GM18505 (cell line): ENCODE measurements around the gene GRAMD2B.
"Not testable (repeated sequence)": the region's sequence is repeated elsewhere in the genome, so short reads cannot be mapped to it uniquely, and the experiment has no call there.

Experiments used
- ATAC-seq: cut with Tn5 transposase; IDR thresholded peaks from one replicate; pipeline ENCODE4 v1.9.1; 2021; ENCODE audit not compliant: unreplicated experiment
- POLR2A ChIP-seq: IDR thresholded peaks from 4 replicates; pipeline ENCODE4 v1.6.1; 2011; ENCODE audit warnings: borderline replicate concordance; ENCODE audit not compliant: insufficient read depth, insufficient read length; ENCODE audit errors: extremely low read depth

The GRAMD2B gene

GRCh38 chr5:126395198-126395597 lies 28.0 kb upstream of the GRAMD2B start:
- no peak for TF ChIP-seq POLR2A
- ATAC-seq, result no peak

- ATAC-seq, result no peak
- no peak for TF ChIP-seq POLR2A
Observed at GRCh38 chr5:126395605-126396004, 27.6 kb upstream of the GRAMD2B start.

GRCh38 chr5:126396721-126397120 lies 26.5 kb upstream of the GRAMD2B start:
- ATAC-seq, result not testable (repeated sequence)

- TF ChIP-seq POLR2A, result no peak
- ATAC-seq, result no peak
Observed at GRCh38 chr5:126398791-126399190, 24.4 kb upstream of the GRAMD2B start.

- no peak for TF ChIP-seq POLR2A
- ATAC-seq, result no peak
Observed at GRCh38 chr5:126400621-126401251, 22.5 kb upstream of the GRAMD2B start.

GRCh38 chr5:126402621-126403555 lies 20.3 kb upstream of the GRAMD2B start:
- ATAC-seq, result no peak
- TF ChIP-seq POLR2A, result no peak

- no peak for TF ChIP-seq POLR2A
- no peak for ATAC-seq
Observed at GRCh38 chr5:126403876-126404275, 19.3 kb upstream of the GRAMD2B start.

GRCh38 chr5:126410623-126411022 lies 12.6 kb upstream of the GRAMD2B start:
- ATAC-seq, result no peak
- TF ChIP-seq POLR2A, result no peak

- ATAC-seq, result no peak
- TF ChIP-seq POLR2A, result no peak
Observed at GRCh38 chr5:126413856-126414255, 9.4 kb upstream of the GRAMD2B start.

- ATAC-seq, result no peak
- no peak for TF ChIP-seq POLR2A
Observed at GRCh38 chr5:126414874-126415502, 8.2 kb upstream of the GRAMD2B start.

- no peak for ATAC-seq
- no peak for TF ChIP-seq POLR2A
Observed at GRCh38 chr5:126415789-126416188, 7.4 kb upstream of the GRAMD2B start.

- TF ChIP-seq POLR2A, result no peak
- no peak for ATAC-seq
Observed at GRCh38 chr5:126416266-126416925, 6.8 kb upstream of the GRAMD2B start.

GRCh38 chr5:126417178-126417577 lies 6.0 kb upstream of the GRAMD2B start:
- no peak for TF ChIP-seq POLR2A
- ATAC-seq, result no peak

GRCh38 chr5:126419102-126419501 lies 4.1 kb upstream of the GRAMD2B start:
- no peak for TF ChIP-seq POLR2A
- no peak for ATAC-seq

GRCh38 chr5:126428421-126428820 lies 5.2 kb downstream of the GRAMD2B start:
- no peak for TF ChIP-seq POLR2A
- ATAC-seq, result no peak
